Measurements from ENCODE around the gene GVQW3. TPM values are rescaled to one million over a fixed set of nuclear protein-coding genes. Genes with fewer than 3 reads are reported as not detected.

GVQW3 gene
- total and polyA plus RNA-seq, 3 donors from 2014 or later: 5.9 to 11.0 (median 8.2) TPM

GRCh38 chr11:76448506-76448905 lies 67.4 kb downstream of the GVQW3 start:
- 57 to 64% methylated on average over 2 of the region's 2 CpGs for WGBS, 2 donors
- H3K9me3 ChIP-seq: no peaks in the 10 kb centered on the region
- H3K4me3 ChIP-seq: no peak overlapping the region
- peaks cover 9% of the 10 kb centered on the region for H3K4me1 ChIP-seq
- no peak overlapping the region for H3K27ac ChIP-seq
- intact Hi-C loops (cut with DNase I; ENCODE audit: low total_unique reads): no loop called here
- H3K27me3 ChIP-seq: no peaks in the 10 kb centered on the region
- DNase-seq: no peak
- H3K36me3 ChIP-seq (ENCODE audit: low read depth, missing control alignments): no peaks in the 10 kb centered on the region
- TF ChIP-seq CTCF (IDR thresholded peaks at IDR 0.05) (no peak), POLR2A (IDR thresholded peaks at IDR 0.05) (no peak)

- intact Hi-C loops (cut with DNase I; ENCODE audit: low total_unique reads): no loop called here
- WGBS, 2 donors: 66 to 69% methylated on average over 6 of the region's 6 CpGs
Observed at GRCh38 chr11:76453248-76453647, 72.1 kb downstream of the GVQW3 start.

GRCh38 chr11:76455331-76455730 lies 74.2 kb downstream of the GVQW3 start:
- WGBS, 2 donors: 64 to 69% methylated on average over 2 of the region's 2 CpGs
- no peak overlapping the region for H3K27ac ChIP-seq
- no peaks in the 10 kb centered on the region for H3K36me3 ChIP-seq (ENCODE audit: low read depth, missing control alignments)
- H3K4me3 ChIP-seq: no peak overlapping the region
- no peaks in the 10 kb centered on the region for H3K27me3 ChIP-seq
- DNase-seq: no peak
- intact Hi-C loops (cut with DNase I; ENCODE audit: low total_unique reads): no loop called here
- H3K9me3 ChIP-seq: no peaks in the 10 kb centered on the region
- no peaks in the 10 kb centered on the region for H3K4me1 ChIP-seq
- TF ChIP-seq CTCF (IDR thresholded peaks at IDR 0.05) (no peak), POLR2A (IDR thresholded peaks at IDR 0.05) (no peak)

More at GRCh38 chr11:76453248-76453647, 72.1 kb downstream of the GVQW3 start:
- Histone ChIP-seq H3K27ac (no peak overlapping the region), H3K4me1 (no peaks in the 10 kb centered on the region), H3K9me3 (no peaks in the 10 kb centered on the region), H3K27me3 (no peaks in the 10 kb centered on the region), H3K4me3 (no peak overlapping the region), H3K36me3 (ENCODE audit: low read depth, missing control alignments) (no peaks in the 10 kb centered on the region)
- TF ChIP-seq CTCF (IDR thresholded peaks at IDR 0.05) (no peak), POLR2A (IDR thresholded peaks at IDR 0.05) (no peak)
- no peak for DNase-seq

- Histone ChIP-seq H3K27ac (no peak overlapping the region), H3K36me3 (ENCODE audit: low read depth, missing control alignments) (no peaks in the 10 kb centered on the region), H3K9me3 (no peaks in the 10 kb centered on the region), H3K27me3 (no peaks in the 10 kb centered on the region), H3K4me3 (no peak overlapping the region), H3K4me1 (no peaks in the 10 kb centered on the region)
- DNase-seq: no peak
- intact Hi-C loops (cut with DNase I; ENCODE audit: low total_unique reads): no loop called here
- TF ChIP-seq CTCF (IDR thresholded peaks at IDR 0.05) (no peak), POLR2A (IDR thresholded peaks at IDR 0.05) (no peak)
Observed at GRCh38 chr11:76455931-76456330, 74.8 kb downstream of the GVQW3 start.

- WGBS, 2 donors: 71 to 82% methylated on average over 2 of the region's 2 CpGs
- intact Hi-C loops (cut with DNase I; ENCODE audit: low total_unique reads): no loop called here
- no peaks in the 10 kb centered on the region for H3K36me3 ChIP-seq (ENCODE audit: low read depth, missing control alignments)
Observed at GRCh38 chr11:76456571-76456970, 75.4 kb downstream of the GVQW3 start.

More at GRCh38 chr11:76456571-76456970, 75.4 kb downstream of the GVQW3 start:
- Histone ChIP-seq H3K4me1 (no peaks in the 10 kb centered on the region), H3K9me3 (no peaks in the 10 kb centered on the region), H3K27me3 (no peaks in the 10 kb centered on the region), H3K4me3 (no peak overlapping the region), H3K27ac (no peak overlapping the region)
- DNase-seq: no peak
- no peak for TF ChIP-seq CTCF (IDR thresholded peaks at IDR 0.05)
- no peak for TF ChIP-seq POLR2A (IDR thresholded peaks at IDR 0.05)
